ENCODE measurements around the gene ARHGAP19. TPM values are rescaled to one million over a fixed set of nuclear protein-coding genes. Genes with fewer than 3 reads are reported as not detected.

ARHGAP19 gene
- total and polyA plus RNA-seq, 2 donors (not counting 1 experiment from before 2014, with no cell fraction given), result 5.6 to 7.4 TPM

- no peak for DNase-seq (ENCODE audit: low read depth in 2 of 2)
- H3K4me3 ChIP-seq (replicated peaks in 1 of 4; ENCODE audit: control extremely low read depth in 1 of 4, insufficient read depth in 1 of 4, low read depth in 3 of 4, low read length in 4 of 4), result no peak overlapping the region
- H3K27ac ChIP-seq (ENCODE audit: insufficient read depth, low read length), result no peak overlapping the region
- H3K4me1 ChIP-seq (ENCODE audit: control insufficient read depth, extremely low read depth, insufficient read depth, low read length), result no peaks in the 10 kb centered on the region
- H2AFZ ChIP-seq (ENCODE audit: low read length), result no peak overlapping the region
- H3K9ac ChIP-seq (ENCODE audit: insufficient read depth, low read length), result no peak overlapping the region
- H3K79me2 ChIP-seq (ENCODE audit: control insufficient read depth, insufficient read depth, low read length), result no peaks in the 10 kb centered on the region
- no peaks in the 10 kb centered on the region for H3K27me3 ChIP-seq (ENCODE audit: control insufficient read depth, insufficient read depth, low read length)
- no peaks in the 10 kb centered on the region for H3K9me3 ChIP-seq (ENCODE audit: control insufficient read depth, insufficient read depth, low read depth, low read length)
- H3K4me2 ChIP-seq (ENCODE audit: extremely low read depth, insufficient read depth, low read length), result no peak overlapping the region
- TF ChIP-seq CTCF (conservative IDR thresholded peaks at IDR 0.05 in 1 of 2, IDR thresholded peaks at IDR 0.05 in 1 of 2; ENCODE audit: low read depth in 1 of 2, low read length in 2 of 2), result no peak
- TF ChIP-seq EZH2 (IDR thresholded peaks at IDR 0.05; ENCODE audit: low read length, missing control alignments), result no peak
- H3K36me3 ChIP-seq (ENCODE audit: control insufficient read depth, insufficient read depth, low read length), result no peaks in the 10 kb centered on the region
- no peaks in the 10 kb centered on the region for H4K20me1 ChIP-seq (ENCODE audit: control insufficient read depth, extremely low read depth, insufficient read depth, low read length)
Measured at GRCh38 chr10:97228130-97228774, 64.2 kb downstream of the ARHGAP19 start.

DNA sequence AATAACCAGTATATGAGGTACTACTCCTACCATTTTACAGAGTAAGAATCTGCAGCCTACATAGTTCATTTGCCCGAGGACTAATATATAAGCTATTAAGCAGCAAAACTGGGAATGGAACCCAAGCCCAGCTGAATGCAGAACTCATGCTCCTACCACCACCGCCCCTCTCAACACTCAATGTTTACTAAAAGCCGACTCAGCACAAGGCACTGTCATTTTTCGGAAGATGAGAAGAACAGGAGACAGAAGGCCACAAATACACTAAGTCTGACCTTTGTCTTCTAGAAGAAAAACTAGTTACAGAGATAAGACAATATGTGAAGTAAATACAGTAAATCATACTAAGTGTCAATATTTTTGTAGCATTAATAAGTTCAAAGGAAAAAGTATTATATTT, 66.0 kb downstream of the ARHGAP19 start:
- Histone ChIP-seq H3K79me2 (ENCODE audit: control insufficient read depth, insufficient read depth, low read length) (no peaks in the 10 kb centered on the region), H3K27ac (ENCODE audit: insufficient read depth, low read length) (no peak overlapping the region), H3K9ac (ENCODE audit: insufficient read depth, low read length) (no peak overlapping the region), H2AFZ (ENCODE audit: low read length) (no peak overlapping the region), H3K4me3 (replicated peaks in 1 of 4; ENCODE audit: control extremely low read depth in 1 of 4, insufficient read depth in 1 of 4, low read depth in 3 of 4, low read length in 4 of 4) (no peak overlapping the region), H3K4me1 (ENCODE audit: control insufficient read depth, extremely low read depth, insufficient read depth, low read length) (no peaks in the 10 kb centered on the region), H3K27me3 (ENCODE audit: control insufficient read depth, insufficient read depth, low read length) (no peaks in the 10 kb centered on the region), H3K4me2 (ENCODE audit: extremely low read depth, insufficient read depth, low read length) (no peak overlapping the region), H3K36me3 (ENCODE audit: control insufficient read depth, insufficient read depth, low read length) (no peaks in the 10 kb centered on the region), H3K9me3 (ENCODE audit: control insufficient read depth, insufficient read depth, low read depth, low read length) (no peaks in the 10 kb centered on the region), H4K20me1 (ENCODE audit: control insufficient read depth, extremely low read depth, insufficient read depth, low read length) (no peaks in the 10 kb centered on the region)
- DNase-seq (ENCODE audit: low read depth in 2 of 2), result no peak
- TF ChIP-seq CTCF (conservative IDR thresholded peaks at IDR 0.05 in 1 of 2, IDR thresholded peaks at IDR 0.05 in 1 of 2; ENCODE audit: low read depth in 1 of 2, low read length in 2 of 2) (no peak), EZH2 (IDR thresholded peaks at IDR 0.05; ENCODE audit: low read length, missing control alignments) (no peak)

DNA sequence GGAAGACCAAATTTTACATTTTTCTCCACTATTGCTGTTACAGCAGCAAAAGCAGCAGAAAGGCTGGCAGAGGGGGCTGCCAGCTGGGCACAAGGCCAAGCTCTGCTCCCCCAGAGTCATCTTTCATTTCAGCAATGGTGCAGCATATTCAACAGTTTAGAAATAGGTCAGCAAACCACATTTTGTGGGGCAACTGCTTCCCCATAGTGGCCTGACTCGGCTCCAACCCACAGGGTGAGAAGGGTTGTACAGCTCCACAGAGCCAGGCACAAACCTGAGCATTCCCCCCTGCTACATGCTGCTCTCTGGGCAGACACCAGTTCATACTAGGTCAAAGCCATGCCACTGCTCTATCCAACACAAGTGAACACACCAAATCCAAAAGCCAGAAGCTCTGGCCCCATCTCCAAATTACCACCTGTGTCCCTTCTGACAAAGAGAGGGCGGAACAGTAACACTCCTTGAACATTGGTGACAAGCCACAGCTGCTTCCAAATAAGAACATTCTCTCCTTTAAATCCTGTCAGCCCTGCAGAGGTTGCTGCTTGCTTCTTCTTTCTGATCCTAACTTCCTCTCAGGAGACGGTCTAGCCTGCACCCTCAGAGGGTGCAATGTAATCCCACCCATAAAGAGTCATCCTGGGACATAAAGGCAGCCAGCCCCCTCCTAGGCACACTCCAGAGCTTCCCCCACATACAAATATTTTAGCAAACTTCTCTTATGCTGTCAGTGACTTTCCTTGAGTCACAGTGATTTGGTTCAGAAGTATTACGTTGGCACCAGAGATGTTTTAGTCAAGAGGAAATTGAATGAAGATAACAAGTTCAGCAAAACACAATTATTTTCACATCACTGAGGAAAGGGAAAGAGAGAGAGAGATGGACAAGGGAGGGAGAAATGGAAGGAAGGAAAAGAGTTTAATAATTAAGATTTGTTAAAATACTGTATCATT, 67.7 kb downstream of the ARHGAP19 start:
- Histone ChIP-seq H3K27ac (ENCODE audit: insufficient read depth, low read length) (no peak overlapping the region), H3K36me3 (ENCODE audit: control insufficient read depth, insufficient read depth, low read length) (no peaks in the 10 kb centered on the region), H3K27me3 (ENCODE audit: control insufficient read depth, insufficient read depth, low read length) (no peaks in the 10 kb centered on the region), H3K4me2 (ENCODE audit: extremely low read depth, insufficient read depth, low read length) (no peak overlapping the region), H3K9ac (ENCODE audit: insufficient read depth, low read length) (no peak overlapping the region), H2AFZ (ENCODE audit: low read length) (no peak overlapping the region), H3K9me3 (ENCODE audit: control insufficient read depth, insufficient read depth, low read depth, low read length) (no peaks in the 10 kb centered on the region), H3K79me2 (ENCODE audit: control insufficient read depth, insufficient read depth, low read length) (no peaks in the 10 kb centered on the region), H4K20me1 (ENCODE audit: control insufficient read depth, extremely low read depth, insufficient read depth, low read length) (no peaks in the 10 kb centered on the region), H3K4me3 (replicated peaks in 1 of 4; ENCODE audit: control extremely low read depth in 1 of 4, insufficient read depth in 1 of 4, low read depth in 3 of 4, low read length in 4 of 4) (no peak overlapping the region), H3K4me1 (ENCODE audit: control insufficient read depth, extremely low read depth, insufficient read depth, low read length) (no peaks in the 10 kb centered on the region)
- TF ChIP-seq EZH2 (IDR thresholded peaks at IDR 0.05; ENCODE audit: low read length, missing control alignments) (no peak), CTCF (conservative IDR thresholded peaks at IDR 0.05 in 1 of 2, IDR thresholded peaks at IDR 0.05 in 1 of 2; ENCODE audit: low read depth in 1 of 2, low read length in 2 of 2) (no peak)
- DNase-seq (ENCODE audit: low read depth in 2 of 2), result peak in 1 of 2 donors; percentile 23
